ENCODE measurements around the gene PPARG. TPM values are rescaled to one million over a fixed set of nuclear protein-coding genes. Genes with fewer than 3 reads are reported as not detected.

The PPARG gene
- total and polyA plus RNA-seq, 2 experiments from 2014 or later: 0.15 to 0.42 TPM

- H3K4me3 Mint-ChIP-seq: no peak overlapping the region
- H3K36me3 ChIP-seq (ENCODE audit: insufficient read depth): no peaks in the 10 kb centered on the region
- H3K9me2 ChIP-seq (ENCODE audit: insufficient read depth): no peaks in the 10 kb centered on the region
- H3F3A ChIP-seq (replicated peaks; ENCODE audit: low read depth): no peaks in the 10 kb centered on the region
- no peak overlapping the region for H3K27ac ChIP-seq (ENCODE audit: low read depth)
- no peak overlapping the region for H3K4me2 ChIP-seq
- H3K27ac Mint-ChIP-seq: no peak overlapping the region
- no peaks in the 10 kb centered on the region for H3K9me3 Mint-ChIP-seq
- H3K4me1 ChIP-seq (ENCODE audit: insufficient read depth): 0 out of 2 replicates have a peak, but pooled peaks cover 3% of the 10 kb centered on the region
- H3K4me1 Mint-ChIP-seq: peaks cover 6% of the 10 kb centered on the region; the same call in 1 of the 3 replicates
- no peaks in the 10 kb centered on the region for H3K27me3 Mint-ChIP-seq (ENCODE audit: insufficient read depth, low read depth, poor library complexity)
- no peaks in the 10 kb centered on the region for H4K20me1 ChIP-seq (replicated peaks; ENCODE audit: insufficient read depth)
- H2AFZ ChIP-seq: no peak overlapping the region
- no peaks in the 10 kb centered on the region for H3K36me3 Mint-ChIP-seq (ENCODE audit: low read depth)
- no peak for TF ChIP-seq ETS1 (IDR thresholded peaks at IDR 0.05)
- TF ChIP-seq EZH2phosphoT487 (IDR thresholded peaks at IDR 0.05; ENCODE audit: unreplicated experiment): no peak
- no peak for TF ChIP-seq ZNF462 (CRISPR knock-in tag; IDR thresholded peaks at IDR 0.05)
- TF ChIP-seq, protein P1, sequence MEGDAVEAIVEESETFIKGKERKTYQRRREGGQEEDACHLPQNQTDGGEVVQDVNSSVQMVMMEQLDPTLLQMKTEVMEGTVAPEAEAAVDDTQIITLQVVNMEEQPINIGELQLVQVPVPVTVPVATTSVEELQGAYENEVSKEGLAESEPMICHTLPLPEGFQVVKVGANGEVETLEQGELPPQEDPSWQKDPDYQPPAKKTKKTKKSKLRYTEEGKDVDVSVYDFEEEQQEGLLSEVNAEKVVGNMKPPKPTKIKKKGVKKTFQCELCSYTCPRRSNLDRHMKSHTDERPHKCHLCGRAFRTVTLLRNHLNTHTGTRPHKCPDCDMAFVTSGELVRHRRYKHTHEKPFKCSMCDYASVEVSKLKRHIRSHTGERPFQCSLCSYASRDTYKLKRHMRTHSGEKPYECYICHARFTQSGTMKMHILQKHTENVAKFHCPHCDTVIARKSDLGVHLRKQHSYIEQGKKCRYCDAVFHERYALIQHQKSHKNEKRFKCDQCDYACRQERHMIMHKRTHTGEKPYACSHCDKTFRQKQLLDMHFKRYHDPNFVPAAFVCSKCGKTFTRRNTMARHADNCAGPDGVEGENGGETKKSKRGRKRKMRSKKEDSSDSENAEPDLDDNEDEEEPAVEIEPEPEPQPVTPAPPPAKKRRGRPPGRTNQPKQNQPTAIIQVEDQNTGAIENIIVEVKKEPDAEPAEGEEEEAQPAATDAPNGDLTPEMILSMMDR (conservative IDR thresholded peaks at IDR 0.05; ENCODE audit: low read depth in 2 of 2): no peak
- TF ChIP-seq CREB1 (CRISPR knock-in tag; IDR thresholded peaks at IDR 0.05; ENCODE audit: low read depth): no peak
- no peak for TF ChIP-seq ZNF114 (CRISPR knock-in tag; IDR thresholded peaks at IDR 0.05)
- TF ChIP-seq JUNB (IDR thresholded peaks at IDR 0.05; ENCODE audit: unreplicated experiment): no peak
- no peak for TF ChIP-seq NANOG (IDR thresholded peaks at IDR 0.05; ENCODE audit: borderline replicate concordance)
- no peak for TF ChIP-seq ZNF331 (CRISPR knock-in tag; IDR thresholded peaks at IDR 0.05; ENCODE audit: low read depth)
- no peak for TF ChIP-seq STAT1 (IDR thresholded peaks at IDR 0.05; ENCODE audit: unreplicated experiment)
- TF ChIP-seq, protein P2, sequence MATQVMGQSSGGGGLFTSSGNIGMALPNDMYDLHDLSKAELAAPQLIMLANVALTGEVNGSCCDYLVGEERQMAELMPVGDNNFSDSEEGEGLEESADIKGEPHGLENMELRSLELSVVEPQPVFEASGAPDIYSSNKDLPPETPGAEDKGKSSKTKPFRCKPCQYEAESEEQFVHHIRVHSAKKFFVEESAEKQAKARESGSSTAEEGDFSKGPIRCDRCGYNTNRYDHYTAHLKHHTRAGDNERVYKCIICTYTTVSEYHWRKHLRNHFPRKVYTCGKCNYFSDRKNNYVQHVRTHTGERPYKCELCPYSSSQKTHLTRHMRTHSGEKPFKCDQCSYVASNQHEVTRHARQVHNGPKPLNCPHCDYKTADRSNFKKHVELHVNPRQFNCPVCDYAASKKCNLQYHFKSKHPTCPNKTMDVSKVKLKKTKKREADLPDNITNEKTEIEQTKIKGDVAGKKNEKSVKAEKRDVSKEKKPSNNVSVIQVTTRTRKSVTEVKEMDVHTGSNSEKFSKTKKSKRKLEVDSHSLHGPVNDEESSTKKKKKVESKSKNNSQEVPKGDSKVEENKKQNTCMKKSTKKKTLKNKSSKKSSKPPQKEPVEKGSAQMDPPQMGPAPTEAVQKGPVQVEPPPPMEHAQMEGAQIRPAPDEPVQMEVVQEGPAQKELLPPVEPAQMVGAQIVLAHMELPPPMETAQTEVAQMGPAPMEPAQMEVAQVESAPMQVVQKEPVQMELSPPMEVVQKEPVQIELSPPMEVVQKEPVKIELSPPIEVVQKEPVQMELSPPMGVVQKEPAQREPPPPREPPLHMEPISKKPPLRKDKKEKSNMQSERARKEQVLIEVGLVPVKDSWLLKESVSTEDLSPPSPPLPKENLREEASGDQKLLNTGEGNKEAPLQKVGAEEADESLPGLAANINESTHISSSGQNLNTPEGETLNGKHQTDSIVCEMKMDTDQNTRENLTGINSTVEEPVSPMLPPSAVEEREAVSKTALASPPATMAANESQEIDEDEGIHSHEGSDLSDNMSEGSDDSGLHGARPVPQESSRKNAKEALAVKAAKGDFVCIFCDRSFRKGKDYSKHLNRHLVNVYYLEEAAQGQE (IDR thresholded peaks at IDR 0.05; ENCODE audit: unreplicated experiment): no peak
- TF ChIP-seq EZH2 (IDR thresholded peaks at IDR 0.05; ENCODE audit: low read depth, unreplicated experiment): no peak
- TF ChIP-seq POLR2AphosphoS5 (IDR thresholded peaks at IDR 0.05; ENCODE audit: low read depth): no peak
- H3K27me3 ChIP-seq (ENCODE audit: insufficient read depth): no peaks in the 10 kb centered on the region
- DNase-seq (ENCODE audit: low spot score) (no peak), ATAC-seq (no peak)
- no peak overlapping the region for H3K4me3 ChIP-seq
- H3K79me2 ChIP-seq (replicated peaks; ENCODE audit: insufficient read depth): no peaks in the 10 kb centered on the region
Observed at GRCh38 chr3:12408984-12409683, 120.3 kb downstream of the PPARG start.
